GM13977 (cell line): ENCODE results near the gene ARHGEF16.

Experiments used
- DNase-seq: peaks from one replicate; pipeline ENCODE4 v3.0.0; 2012; ENCODE audit warnings: low spot score
- in situ Hi-C: fragments of 300-500 bp; cut with MboI; formaldehyde crosslinking; loops from one replicate; pipeline ENCODE4 v1.12.0; 2022; ENCODE audit warnings: low sequenced_read_pairs, low pct_unique_long_range_greater_than_20kb, mixed read lengths, inconsistent platforms; ENCODE audit not compliant: unreplicated experiment
- TF ChIP-seq, protein P1 (sequence below): IDR thresholded peaks from 2 replicates; pipeline ENCODE4 v1.5.1; 2012; ENCODE audit warnings: mild to moderate bottlenecking, control low read depth; ENCODE audit not compliant: insufficient read depth; ENCODE audit errors: extremely low read depth, missing control alignments

Gene ARHGEF16

DNA sequence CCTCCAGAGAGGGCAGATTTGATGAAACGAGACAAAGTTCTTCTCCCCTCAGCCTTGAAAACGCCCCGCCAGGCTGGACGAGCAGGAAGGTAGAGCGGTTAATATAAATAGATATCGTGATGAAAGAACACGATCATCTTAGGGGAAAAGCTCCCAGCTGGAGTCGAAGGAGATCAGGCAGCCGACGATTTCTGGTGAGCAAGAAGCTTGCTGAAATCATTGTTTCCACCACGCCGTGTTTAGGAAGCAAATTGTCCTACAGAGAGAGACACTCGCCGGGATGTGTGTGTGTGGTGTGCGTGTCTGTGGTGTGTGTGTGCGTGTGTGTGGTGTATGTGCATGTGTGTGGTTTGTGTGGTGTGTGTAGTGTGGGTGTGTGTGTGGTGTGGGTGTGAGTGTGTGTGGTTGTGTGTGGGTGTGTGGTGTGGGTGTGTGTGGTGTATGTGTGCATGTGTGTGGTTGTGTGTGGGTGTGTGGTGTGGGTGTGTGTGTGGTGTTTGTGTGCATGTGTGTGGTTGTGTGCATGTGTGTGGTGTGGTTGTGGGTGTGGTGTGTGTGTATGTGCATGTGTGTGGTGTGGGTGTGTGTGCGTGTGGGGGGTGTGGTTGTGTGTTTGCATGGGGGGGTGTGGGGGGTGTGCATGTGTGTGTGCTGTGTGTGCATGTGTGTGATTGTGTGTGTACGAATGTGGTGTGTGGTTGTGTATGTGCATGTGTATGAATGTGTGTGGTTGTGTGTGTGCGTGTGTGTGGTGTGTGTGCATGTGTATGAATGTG lies 44.9 kb upstream of the ARHGEF16 start:
- in situ Hi-C loops: no loop called here
- DNase-seq: no peak
- TF ChIP-seq, protein P1, sequence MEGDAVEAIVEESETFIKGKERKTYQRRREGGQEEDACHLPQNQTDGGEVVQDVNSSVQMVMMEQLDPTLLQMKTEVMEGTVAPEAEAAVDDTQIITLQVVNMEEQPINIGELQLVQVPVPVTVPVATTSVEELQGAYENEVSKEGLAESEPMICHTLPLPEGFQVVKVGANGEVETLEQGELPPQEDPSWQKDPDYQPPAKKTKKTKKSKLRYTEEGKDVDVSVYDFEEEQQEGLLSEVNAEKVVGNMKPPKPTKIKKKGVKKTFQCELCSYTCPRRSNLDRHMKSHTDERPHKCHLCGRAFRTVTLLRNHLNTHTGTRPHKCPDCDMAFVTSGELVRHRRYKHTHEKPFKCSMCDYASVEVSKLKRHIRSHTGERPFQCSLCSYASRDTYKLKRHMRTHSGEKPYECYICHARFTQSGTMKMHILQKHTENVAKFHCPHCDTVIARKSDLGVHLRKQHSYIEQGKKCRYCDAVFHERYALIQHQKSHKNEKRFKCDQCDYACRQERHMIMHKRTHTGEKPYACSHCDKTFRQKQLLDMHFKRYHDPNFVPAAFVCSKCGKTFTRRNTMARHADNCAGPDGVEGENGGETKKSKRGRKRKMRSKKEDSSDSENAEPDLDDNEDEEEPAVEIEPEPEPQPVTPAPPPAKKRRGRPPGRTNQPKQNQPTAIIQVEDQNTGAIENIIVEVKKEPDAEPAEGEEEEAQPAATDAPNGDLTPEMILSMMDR: no peak

DNA sequence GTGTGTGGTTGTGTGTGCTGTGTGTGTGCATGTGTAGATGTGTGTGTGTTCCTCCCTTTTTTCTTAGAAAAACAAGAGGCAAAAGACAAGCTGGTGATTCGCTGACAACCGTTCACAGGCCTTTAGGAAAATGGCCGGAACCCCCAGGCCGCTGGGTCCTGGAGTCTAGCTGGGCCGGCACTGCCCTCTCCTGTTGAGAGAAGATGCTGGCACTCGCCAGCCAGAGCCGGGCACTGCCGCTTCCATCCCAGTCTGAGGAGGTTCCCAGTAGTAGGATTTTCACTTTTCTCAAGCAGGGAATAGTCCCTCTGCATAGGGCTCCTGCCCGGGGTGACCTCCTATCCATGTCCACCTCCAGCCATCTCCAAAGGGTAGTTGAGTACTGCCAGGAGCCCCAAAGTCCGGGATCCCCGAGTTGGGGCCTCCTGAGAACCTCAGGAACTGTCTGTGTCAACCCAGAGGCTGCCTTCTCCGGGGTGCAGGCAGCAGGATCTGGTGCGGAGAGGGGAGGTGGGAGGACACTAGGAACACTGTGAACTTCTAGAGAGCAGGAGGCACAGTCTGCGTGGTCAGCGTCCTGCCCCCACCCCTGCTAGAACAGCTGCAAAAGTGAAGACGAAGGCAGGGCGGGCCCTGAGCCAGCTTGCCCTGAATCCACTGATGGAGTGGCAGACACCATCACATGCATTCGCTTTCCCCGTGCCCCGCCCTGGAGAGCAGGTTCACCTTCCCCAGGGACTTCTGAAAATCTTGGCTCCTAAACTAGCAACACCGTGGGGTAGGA lies 44.1 kb upstream of the ARHGEF16 start:
- TF ChIP-seq, protein P1: no peak
- DNase-seq: no peak
- in situ Hi-C loops: no loop called here

DNA sequence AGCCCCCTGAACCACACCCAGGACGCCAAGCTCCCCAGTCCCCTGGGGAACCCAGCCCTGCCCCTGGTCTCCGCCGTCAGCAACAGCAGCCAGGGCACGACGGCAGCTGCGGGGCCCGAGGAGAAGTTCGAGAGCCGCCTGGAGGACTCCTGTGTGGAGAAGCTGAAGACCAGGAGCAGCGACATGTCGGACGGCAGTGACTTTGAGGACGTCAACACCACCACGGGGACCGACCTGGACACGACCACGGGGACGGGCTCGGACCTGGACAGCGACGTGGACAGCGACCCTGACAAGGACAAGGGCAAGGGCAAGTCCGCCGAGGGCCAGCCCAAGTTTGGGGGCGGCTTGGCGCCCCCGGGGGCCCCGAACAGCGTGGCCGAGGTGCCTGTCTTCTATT lies 42.7 kb upstream of the ARHGEF16 start:
- in situ Hi-C loops: no loop called here
- no peak for DNase-seq
- TF ChIP-seq, protein P1: no peak

DNA sequence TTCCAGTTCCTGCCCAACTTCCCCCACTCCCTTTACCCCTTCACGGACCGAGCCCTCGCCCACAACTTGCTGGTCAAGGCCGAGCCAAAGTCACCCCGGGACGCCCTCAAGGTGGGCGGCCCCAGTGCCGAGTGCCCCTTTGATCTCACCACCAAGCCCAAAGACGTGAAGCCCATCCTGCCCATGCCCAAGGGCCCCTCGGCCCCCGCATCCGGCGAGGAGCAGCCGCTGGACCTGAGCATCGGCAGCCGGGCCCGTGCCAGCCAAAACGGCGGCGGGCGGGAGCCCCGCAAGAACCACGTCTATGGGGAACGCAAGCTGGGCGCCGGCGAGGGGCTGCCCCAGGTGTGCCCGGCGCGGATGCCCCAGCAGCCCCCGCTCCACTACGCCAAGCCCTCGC lies 42.1 kb upstream of the ARHGEF16 start:
- no peak for DNase-seq
- TF ChIP-seq, protein P1: no peak
- in situ Hi-C loops: no loop called here

DNA sequence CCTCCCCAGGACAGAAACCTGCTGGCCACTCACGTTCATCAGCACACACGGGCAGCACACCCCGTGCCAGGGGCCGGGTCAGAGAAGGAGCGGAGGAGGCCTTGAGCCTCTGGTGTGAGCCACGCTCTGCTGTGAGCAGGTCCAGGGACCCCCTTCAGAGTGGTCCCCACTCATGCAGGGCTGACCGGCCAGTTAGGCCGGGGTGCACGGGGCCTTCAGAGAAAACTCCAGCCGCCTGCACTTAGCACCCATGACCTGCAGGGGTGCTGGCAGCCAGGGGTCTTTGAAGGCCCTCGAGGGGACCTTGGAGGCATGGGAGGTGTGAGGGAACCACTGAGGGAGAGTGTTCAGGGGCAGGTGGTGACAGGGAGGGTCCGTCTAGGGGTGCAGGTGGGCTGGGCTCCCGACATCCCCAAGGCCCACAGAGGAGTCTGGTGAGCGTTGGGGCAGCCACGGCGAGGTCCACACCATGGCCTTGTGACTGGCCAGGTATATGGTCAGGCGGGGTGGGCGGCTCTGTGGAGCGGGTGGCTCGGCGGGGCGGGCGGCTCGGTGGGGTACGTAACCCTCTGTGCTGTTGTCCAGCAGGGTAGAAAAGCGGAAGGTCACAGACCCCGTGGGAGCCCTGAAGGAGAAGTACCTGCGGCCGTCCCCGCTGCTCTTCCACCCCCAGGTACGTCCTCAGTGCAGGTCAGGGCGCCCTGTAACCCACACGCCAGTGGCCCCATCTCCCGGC lies 40.3 kb upstream of the ARHGEF16 start:
- DNase-seq: peak; percentile 39
- TF ChIP-seq, protein P1: no peak
- in situ Hi-C loops: no loop called here

DNA sequence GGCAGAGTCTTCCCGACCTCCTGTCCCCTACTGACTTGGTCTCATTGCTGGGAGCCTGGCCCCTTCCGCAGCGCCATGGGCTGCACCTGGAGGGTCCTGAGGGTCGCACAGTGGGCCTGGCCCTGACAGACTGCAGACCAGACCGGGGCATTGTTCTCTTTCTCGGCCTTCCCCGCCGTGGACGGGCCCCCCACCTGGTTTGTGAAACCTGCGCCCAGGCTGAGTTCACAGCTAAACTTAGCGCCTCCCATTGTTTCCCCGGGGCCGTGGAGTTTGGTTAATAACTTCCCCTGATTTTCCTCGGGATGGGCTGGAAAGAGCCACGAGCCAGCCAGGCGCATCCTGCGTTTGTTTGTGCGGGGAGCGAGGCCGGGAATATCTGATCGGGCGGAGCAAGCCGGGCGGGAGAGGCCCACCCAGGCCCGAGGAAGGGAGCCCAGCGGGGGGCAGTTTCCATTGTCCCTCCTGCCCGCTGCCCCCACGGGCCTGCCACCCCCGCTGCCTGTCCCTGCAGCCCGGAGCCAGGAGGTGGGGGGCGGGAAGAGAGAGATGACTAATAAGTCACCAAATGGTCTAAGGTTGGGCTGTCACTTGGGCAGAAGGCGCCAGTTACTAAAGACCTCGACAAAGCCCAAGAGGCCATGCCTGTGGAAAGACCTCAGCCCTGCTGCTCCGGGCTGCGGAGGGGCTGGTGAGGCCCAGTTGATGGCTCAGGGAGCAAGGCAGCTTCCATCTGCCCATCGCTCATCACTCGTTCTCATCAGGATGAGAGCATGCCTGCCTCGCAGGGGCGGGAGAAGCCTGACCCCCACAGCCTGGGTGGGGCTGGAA lies 39.0 kb upstream of the ARHGEF16 start:
- DNase-seq: no peak
- in situ Hi-C loops: no loop called here
- TF ChIP-seq, protein P1: no peak
